ENCODE data around the gene CNOT3. TPM values are rescaled to one million over a fixed set of nuclear protein-coding genes. Genes with fewer than 3 reads are reported as not detected.

The CNOT3 gene
- total and polyA plus RNA-seq, 2 of the 13 experiments (the other 11 are each of a cell fraction or from before 2014, with no cell fraction given) = 4.3 to 5.8 TPM

DNA sequence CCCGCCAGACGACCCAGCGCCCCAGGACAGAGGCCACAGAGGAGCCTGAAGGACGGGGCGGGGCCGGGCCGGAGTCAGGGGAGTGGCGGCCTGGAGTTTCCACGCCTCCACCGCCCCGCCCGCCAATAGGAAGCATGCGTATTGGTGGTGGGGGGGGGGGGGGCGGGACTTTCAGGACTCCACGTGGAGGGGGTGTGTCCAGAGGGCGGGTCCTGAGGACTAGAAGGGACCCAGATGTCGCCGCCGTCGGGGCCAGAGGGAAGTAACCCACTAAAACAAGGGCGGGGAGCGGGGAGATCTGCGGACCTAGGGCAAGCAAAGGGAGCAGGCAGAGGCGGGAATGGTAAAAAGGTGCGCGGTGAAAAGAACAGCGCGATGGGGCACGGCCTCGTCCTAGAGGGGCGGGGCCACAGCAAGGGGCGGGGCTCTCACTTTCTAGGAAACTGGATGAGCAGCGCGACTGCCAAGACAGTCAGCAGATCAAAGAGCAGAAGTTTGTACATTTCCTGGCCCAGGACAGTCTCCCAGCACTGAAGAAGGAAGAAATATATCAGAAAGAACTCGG, 24.8 kb downstream of the CNOT3 start (continued):
- TF ChIP-seq ZBTB8A (CRISPR knock-in tag; IDR thresholded peaks at IDR 0.05; ENCODE audit: borderline replicate concordance, low read depth) (no peak), CCAR2 (optimal IDR thresholded peaks at IDR 0.05; ENCODE audit: low read depth, low read length) (no peak), TAF1 (CRISPR knock-in tag; IDR thresholded peaks at IDR 0.05) (no peak), YEATS2 (CRISPR knock-in tag; IDR thresholded peaks at IDR 0.05; ENCODE audit: borderline replicate concordance) (no peak), ZNF782 (CRISPR knock-in tag; IDR thresholded peaks at IDR 0.05; ENCODE audit: borderline replicate concordance) (no peak)
- TF ChIP-seq, protein P1, sequence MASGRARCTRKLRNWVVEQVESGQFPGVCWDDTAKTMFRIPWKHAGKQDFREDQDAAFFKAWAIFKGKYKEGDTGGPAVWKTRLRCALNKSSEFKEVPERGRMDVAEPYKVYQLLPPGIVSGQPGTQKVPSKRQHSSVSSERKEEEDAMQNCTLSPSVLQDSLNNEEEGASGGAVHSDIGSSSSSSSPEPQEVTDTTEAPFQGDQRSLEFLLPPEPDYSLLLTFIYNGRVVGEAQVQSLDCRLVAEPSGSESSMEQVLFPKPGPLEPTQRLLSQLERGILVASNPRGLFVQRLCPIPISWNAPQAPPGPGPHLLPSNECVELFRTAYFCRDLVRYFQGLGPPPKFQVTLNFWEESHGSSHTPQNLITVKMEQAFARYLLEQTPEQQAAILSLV (CRISPR knock-in tag; IDR thresholded peaks at IDR 0.05; ENCODE audit: borderline replicate concordance) = no peak
- TF ChIP-seq, protein P2, sequence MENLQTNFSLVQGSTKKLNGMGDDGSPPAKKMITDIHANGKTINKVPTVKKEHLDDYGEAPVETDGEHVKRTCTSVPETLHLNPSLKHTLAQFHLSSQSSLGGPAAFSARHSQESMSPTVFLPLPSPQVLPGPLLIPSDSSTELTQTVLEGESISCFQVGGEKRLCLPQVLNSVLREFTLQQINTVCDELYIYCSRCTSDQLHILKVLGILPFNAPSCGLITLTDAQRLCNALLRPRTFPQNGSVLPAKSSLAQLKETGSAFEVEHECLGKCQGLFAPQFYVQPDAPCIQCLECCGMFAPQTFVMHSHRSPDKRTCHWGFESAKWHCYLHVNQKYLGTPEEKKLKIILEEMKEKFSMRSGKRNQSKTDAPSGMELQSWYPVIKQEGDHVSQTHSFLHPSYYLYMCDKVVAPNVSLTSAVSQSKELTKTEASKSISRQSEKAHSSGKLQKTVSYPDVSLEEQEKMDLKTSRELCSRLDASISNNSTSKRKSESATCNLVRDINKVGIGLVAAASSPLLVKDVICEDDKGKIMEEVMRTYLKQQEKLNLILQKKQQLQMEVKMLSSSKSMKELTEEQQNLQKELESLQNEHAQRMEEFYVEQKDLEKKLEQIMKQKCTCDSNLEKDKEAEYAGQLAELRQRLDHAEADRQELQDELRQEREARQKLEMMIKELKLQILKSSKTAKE (CRISPR knock-in tag; IDR thresholded peaks at IDR 0.05; ENCODE audit: borderline replicate concordance) = no peak

DNA sequence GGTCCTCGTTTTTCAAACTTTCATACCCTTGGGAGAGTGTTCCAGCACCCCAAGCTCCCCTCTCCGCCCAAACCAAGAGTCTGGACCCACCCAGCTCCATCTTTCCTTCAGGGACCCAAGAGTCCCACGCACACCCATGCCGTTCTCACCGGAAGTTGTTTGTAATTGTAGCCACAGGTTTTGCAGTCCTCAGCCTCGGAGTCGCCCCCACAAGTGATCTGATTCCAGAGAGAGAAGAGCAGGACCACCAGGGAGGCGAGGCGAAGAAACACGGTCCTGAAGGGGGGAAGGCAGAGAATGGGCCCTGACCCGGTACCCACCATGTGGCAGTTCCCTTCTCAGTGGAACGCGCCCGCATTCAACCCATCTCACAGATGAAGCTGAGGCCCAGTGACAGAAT, 25.3 kb downstream of the CNOT3 start:
- WGBS (ENCODE audit: low lambda C conversion rate) = 94% methylated on average over 14 of the region's 14 CpGs

More for the DNA sequence above, 25.3 kb downstream of the CNOT3 start:
- intact Hi-C loops (cut with micrococcal nuclease; ENCODE audit: unreplicated experiment) (no loop called here), in situ Hi-C loops (cut with HindIII; ENCODE audit: extremely low pct_ligation_motif_present, low pct_unique_long_range_greater_than_20kb) (no loop called here)
- ChIA-PET POLR2A (no interaction called here), CTCF (ENCODE audit: low intra/inter-chr PET ratio, low total read pairs) (no interaction called here)
- Histone ChIP-seq H4K20me1 (ENCODE audit: insufficient read depth, low read length) (no peaks in the 10 kb centered on the region), H3K27me3 (ENCODE audit: control insufficient read depth in 1 of 2, insufficient read depth in 2 of 2, low read length in 2 of 2) (no peaks in the 10 kb centered on the region; a peak in 1 of 5 replicates), H3K4me1 (ENCODE audit: insufficient read depth, low read length) (peaks cover 13% of the 10 kb centered on the region), H3K79me2 (ENCODE audit: insufficient read depth, low read length) (peaks cover 13% of the 10 kb centered on the region), H3K36me3 (replicated peaks in 1 of 2; ENCODE audit: control insufficient read depth in 1 of 2, insufficient read depth in 2 of 2, low read length in 2 of 2) (peaks cover 0 to 5% of the 10 kb centered on the region in 2 experiments; a peak in 2 of 5 replicates), H2AFZ (ENCODE audit: low read length) (no peak overlapping the region), H3K4me3 (replicated peaks in 1 of 3; ENCODE audit: insufficient read depth in 1 of 3, low read depth in 2 of 3, low read length in 3 of 3) (no peak overlapping the region), H3K4me2 (ENCODE audit: low read depth, low read length) (no peak overlapping the region), H3K27ac (ENCODE audit: extremely low read length, insufficient read depth, low read length) (no peak overlapping the region), H3K9ac (ENCODE audit: insufficient read depth, low read depth, low read length) (no peak overlapping the region), H3K9me3 (ENCODE audit: low read length) (no peaks in the 10 kb centered on the region)
- no peak for FAIRE-seq
- no peak for ATAC-seq
- no peak for DNase-seq (ENCODE audit: low spot score)
- BruUV-seq (replicated peaks) = no TSS peak
- TF ChIP-seq MLLT10 (CRISPR knock-in tag; IDR thresholded peaks at IDR 0.05) (no peak), ZNF703 (CRISPR knock-in tag; IDR thresholded peaks at IDR 0.05; ENCODE audit: borderline replicate concordance) (no peak)

Measured in HepG2 (cell line).